WTC11 (cell line): Measurements from ENCODE around the gene TTC33. TPM values are rescaled to one million over a fixed set of nuclear protein-coding genes. Genes with fewer than 3 reads are reported as not detected.

Source experiments
- ATAC-seq: fragments of 200-7000 bp; cut with Tn5 transposase; 2 replicates; pipeline ENCODE4 v1.10.0; 2021; ENCODE audit warnings: mild to moderate bottlenecking, moderate library complexity
- CTCF ChIA-PET: fragments of 300-600 bp; sonication (Branson Sonifier 250); formaldehyde crosslinking; loops from one replicate; lab custom pipeline; 2021; ENCODE audit warnings: antibody characterized with exemption; lab: Charles Lee
- POLR2A ChIA-PET: fragments of 350-600 bp; sonication (Branson Sonifier 250); formaldehyde crosslinking; loops from one replicate; lab custom pipeline; 2021; ENCODE audit warnings: antibody characterized with exemption; lab: Charles Lee
- DNase-seq: peaks from one replicate; pipeline ENCODE4 v3.0.0; 2021; ENCODE audit warnings: low spot score
- H3K27ac Mint-ChIP-seq: 2 replicates; pipeline ENCODE4 v1.8.0; 2021; ENCODE audit warnings: mixed read lengths
- H3K27me3 Mint-ChIP-seq: 2 replicates; pipeline ENCODE4 v1.8.0; 2021; ENCODE audit warnings: low read depth, mild to moderate bottlenecking, moderate library complexity, mixed read lengths
- H3K36me3 Mint-ChIP-seq: 2 replicates; pipeline ENCODE4 v1.8.0; 2021; ENCODE audit warnings: mixed read lengths
- H3K4me1 Mint-ChIP-seq: 2 replicates; pipeline ENCODE4 v1.8.0; 2022; ENCODE audit warnings: mixed read lengths
- H3K4me3 Mint-ChIP-seq: 2 replicates; pipeline ENCODE4 v1.8.0; 2021; ENCODE audit warnings: mild to moderate bottlenecking, moderate library complexity, mixed read lengths
- H3K9me3 Mint-ChIP-seq: 2 replicates; pipeline ENCODE4 v1.8.0; 2021; ENCODE audit warnings: mixed read lengths
- AR ChIP-seq: fragments of 250-450 bp; sonication (Bioruptor Pico); IDR thresholded peaks from 2 replicates; pipeline ENCODE4 v1.9.0; 2021; ENCODE audit warnings: mild to moderate bottlenecking
- ATF1 ChIP-seq: sonication (generic); formaldehyde crosslinking; IDR thresholded peaks from 2 replicates; pipeline ENCODE4 v1.8.1; 2023; ENCODE audit warnings: mild to moderate bottlenecking, moderate library complexity, missing genetic modification reagents
- CBFB ChIP-seq: sonication (generic); formaldehyde crosslinking; IDR thresholded peaks from 2 replicates; pipeline ENCODE4 v1.8.1; 2022; ENCODE audit warnings: mild to moderate bottlenecking, low read depth, missing genetic modification reagents
- CREB1 ChIP-seq: sonication (generic); formaldehyde crosslinking; IDR thresholded peaks from 2 replicates; pipeline ENCODE4 v1.8.0; 2023; ENCODE audit warnings: mild to moderate bottlenecking, missing genetic modification reagents
- E2F1 ChIP-seq: sonication (generic); formaldehyde crosslinking; IDR thresholded peaks from 2 replicates; pipeline ENCODE4 v1.8.0; 2022; ENCODE audit warnings: mild to moderate bottlenecking, missing genetic modification reagents
- E2F5 ChIP-seq: sonication (generic); formaldehyde crosslinking; IDR thresholded peaks from 2 replicates; pipeline ENCODE4 v1.8.1; 2022; ENCODE audit warnings: mild to moderate bottlenecking, moderate library complexity, missing genetic modification reagents
- ESRRA ChIP-seq: sonication (generic); formaldehyde crosslinking; IDR thresholded peaks from 2 replicates; pipeline ENCODE4 v1.8.1; 2022; ENCODE audit warnings: mild to moderate bottlenecking, missing genetic modification reagents, borderline replicate concordance
- GTF2I ChIP-seq: fragments of 250-450 bp; sonication (Bioruptor Pico); conservative IDR thresholded peaks from 2 replicates; pipeline ENCODE4 v1.4.0; 2021; ENCODE audit warnings: mild to moderate bottlenecking
- IRF2 ChIP-seq: sonication (generic); formaldehyde crosslinking; IDR thresholded peaks from 2 replicates; pipeline ENCODE4 v1.8.0; 2022; ENCODE audit warnings: low read depth, missing genetic modification reagents, borderline replicate concordance
- NFYB ChIP-seq: sonication (generic); formaldehyde crosslinking; conservative IDR thresholded peaks from 2 replicates; pipeline ENCODE4 v1.8.0; 2022; ENCODE audit warnings: low read depth, missing genetic modification reagents
- NR3C1 ChIP-seq: sonication (generic); formaldehyde crosslinking; conservative IDR thresholded peaks from 2 replicates; pipeline ENCODE4 v1.8.1; 2023; ENCODE audit warnings: low read depth, mild to moderate bottlenecking, missing genetic modification reagents
- PRDM15 ChIP-seq: sonication (generic); formaldehyde crosslinking; IDR thresholded peaks from 2 replicates; pipeline ENCODE4 v1.8.0; 2022; ENCODE audit warnings: missing genetic modification reagents
- PRRX2 ChIP-seq: fragments of 250-450 bp; sonication (Bioruptor Pico); IDR thresholded peaks from 2 replicates; pipeline ENCODE4 v1.8.0; 2021; ENCODE audit warnings: mild to moderate bottlenecking
- SMAD3 ChIP-seq: sonication (generic); formaldehyde crosslinking; IDR thresholded peaks from 2 replicates; pipeline ENCODE4 v1.8.0; 2022; ENCODE audit warnings: missing genetic modification reagents, mild to moderate bottlenecking, borderline replicate concordance
- SMAD4 ChIP-seq: sonication (generic); formaldehyde crosslinking; IDR thresholded peaks from 2 replicates; pipeline ENCODE4 v1.8.0; 2022; ENCODE audit warnings: mild to moderate bottlenecking, missing genetic modification reagents
- SP1 ChIP-seq: sonication (generic); formaldehyde crosslinking; conservative IDR thresholded peaks from 2 replicates; pipeline ENCODE4 v1.8.1; 2022; ENCODE audit warnings: missing genetic modification reagents
- TCF7 ChIP-seq: sonication (generic); formaldehyde crosslinking; IDR thresholded peaks from 2 replicates; pipeline ENCODE4 v1.8.0; 2022; ENCODE audit warnings: mild to moderate bottlenecking, low read depth, missing genetic modification reagents, moderate library complexity
- TP53 ChIP-seq: sonication (generic); formaldehyde crosslinking; IDR thresholded peaks from 2 replicates; pipeline ENCODE4 v1.8.1; 2023; ENCODE audit warnings: mild to moderate bottlenecking, missing genetic modification reagents
- ZNF121 ChIP-seq: sonication (generic); formaldehyde crosslinking; IDR thresholded peaks from 2 replicates; pipeline ENCODE4 v1.8.0; 2023; ENCODE audit warnings: missing genetic modification reagents
- ZNF138 ChIP-seq: sonication (generic); formaldehyde crosslinking; conservative IDR thresholded peaks from 2 replicates; pipeline ENCODE4 v1.8.1; 2022; ENCODE audit warnings: mild to moderate bottlenecking, moderate library complexity, missing genetic modification reagents
- ZNF263 ChIP-seq: sonication (generic); formaldehyde crosslinking; IDR thresholded peaks from 2 replicates; pipeline ENCODE4 v1.8.1; 2022; ENCODE audit warnings: low read depth, mild to moderate bottlenecking, moderate library complexity, missing genetic modification reagents
- ZNF416 ChIP-seq: fragments of 250-450 bp; sonication (Bioruptor Pico); IDR thresholded peaks from 2 replicates; pipeline ENCODE4 v1.9.0; 2021; ENCODE audit warnings: mild to moderate bottlenecking, inconsistent platforms
- ZNF425 ChIP-seq: fragments of 250-450 bp; sonication (Bioruptor Pico); conservative IDR thresholded peaks from 2 replicates; pipeline ENCODE4 v1.9.0; 2021; ENCODE audit warnings: mild to moderate bottlenecking
- ZSCAN18 ChIP-seq: fragments of 250-450 bp; sonication (Bioruptor Pico); IDR thresholded peaks from 2 replicates; pipeline ENCODE4 v2.1.2; 2022; ENCODE audit warnings: mild to moderate bottlenecking, moderate library complexity
- total RNA-seq: library from RNA; stranded (reverse); gene quantifications from 3 replicates; pipeline ENCODE4 v1.2.3, GENCODE V29; 2021

Gene TTC33
- total RNA-seq, 1 experiment from 2014 or later: 9.2 TPM

GRCh38 chr5:40716000-40716399 lies 39.8 kb downstream of the TTC33 start (continued):
- TF ChIP-seq ZNF138 (no peak), SMAD4 (CRISPR knock-in tag) (no peak), ATF1 (CRISPR knock-in tag) (no peak), ZNF416 (CRISPR knock-in tag) (no peak), TCF7 (CRISPR knock-in tag) (no peak), NFYB (CRISPR knock-in tag) (no peak), ESRRA (CRISPR knock-in tag) (no peak), E2F5 (CRISPR knock-in tag) (no peak), SMAD3 (CRISPR knock-in tag) (no peak)

- no peaks in the 10 kb centered on the region for H3K27me3 Mint-ChIP-seq
- ATAC-seq (no peak), DNase-seq (no peak)
- POLR2A ChIA-PET: interaction anchor here (0.5 kb wide), 1 partner anchor 33 kb away, joined by 4 read pairs; no protein-coding TSS in a partner anchor
- H3K36me3 Mint-ChIP-seq: peaks cover 18% of the 10 kb centered on the region
- no peak overlapping the region for H3K27ac Mint-ChIP-seq
- CTCF ChIA-PET: interaction anchor here (1.2 kb wide), 1 partner anchor 11 kb away, joined by 3 read pairs; no protein-coding TSS in a partner anchor
- no peak overlapping the region for H3K4me3 Mint-ChIP-seq
- H3K4me1 Mint-ChIP-seq: no peaks in the 10 kb centered on the region
- H3K9me3 Mint-ChIP-seq: peaks cover 20% of the 10 kb centered on the region
- TF ChIP-seq AR (CRISPR knock-in tag) (no peak), ZNF425 (no peak), CREB1 (CRISPR knock-in tag) (no peak), ZSCAN18 (CRISPR knock-in tag) (no peak), IRF2 (CRISPR knock-in tag) (no peak), E2F1 (CRISPR knock-in tag) (no peak), ZNF263 (CRISPR knock-in tag) (no peak), TP53 (CRISPR knock-in tag) (no peak), GTF2I (CRISPR knock-in tag) (no peak), NR3C1 (no peak), PRRX2 (CRISPR knock-in tag) (no peak), PRDM15 (no peak), SMAD4 (CRISPR knock-in tag) (no peak), E2F5 (CRISPR knock-in tag) (no peak), SP1 (no peak), ZNF121 (CRISPR knock-in tag) (no peak), CBFB (CRISPR knock-in tag) (no peak)
These were observed 41.8 kb downstream of the TTC33 start for GRCh38 chr5:40714001-40714400.
